ENCODE measurements around the gene DNAJA4.

Gene DNAJA4

GRCh38 chr15:78322243-78322642, 57.9 kb downstream of the DNAJA4 start (continued):
- TF ChIP-seq ZNF639 (tag by site-specific recombination; IDR thresholded peaks at IDR 0.05), result 0 out of 2 replicates have a peak, but pooled peaks have one; percentile 38
- no peak for TF ChIP-seq ZNF23 (tag by site-specific recombination; IDR thresholded peaks at IDR 0.05; ENCODE audit: borderline replicate concordance)
- TF ChIP-seq ZNF513 (tag by site-specific recombination; IDR thresholded peaks at IDR 0.05), result no peak
- peak; percentile 92 for TF ChIP-seq IKZF3 (tag by site-specific recombination; IDR thresholded peaks at IDR 0.05)
- peak; percentile 50 for TF ChIP-seq SP2 (tag by site-specific recombination; IDR thresholded peaks at IDR 0.05)
- peak; percentile 99 for TF ChIP-seq ZNF660 (tag by site-specific recombination; IDR thresholded peaks at IDR 0.05)
- peak; percentile 90; the same call in 1 of the 2 replicates for TF ChIP-seq ZNF24 (tag by site-specific recombination; IDR thresholded peaks at IDR 0.05)
- TF ChIP-seq SP3 (tag by site-specific recombination; IDR thresholded peaks at IDR 0.05), result no peak
- TF ChIP-seq ZBTB6 (tag by site-specific recombination; IDR thresholded peaks at IDR 0.05), result no peak
- TF ChIP-seq SP7 (tag by site-specific recombination; IDR thresholded peaks at IDR 0.05), result peak; percentile 89
- no peak for TF ChIP-seq ZBTB10 (tag by site-specific recombination; IDR thresholded peaks at IDR 0.05)
- TF ChIP-seq ZNF121 (tag by site-specific recombination; IDR thresholded peaks at IDR 0.05), result no peak
- TF ChIP-seq FEZF1 (tag by site-specific recombination; IDR thresholded peaks at IDR 0.05), result peak; percentile 44; the same call in 1 of the 2 replicates
- no peak for TF ChIP-seq ZNF704 (tag by site-specific recombination; IDR thresholded peaks at IDR 0.05)
- TF ChIP-seq ELK4 (IDR thresholded peaks at IDR 0.05; ENCODE audit: borderline replicate concordance, low read depth, low read length), result no peak
- TF ChIP-seq ZNF792 (tag by site-specific recombination; IDR thresholded peaks at IDR 0.05), result no peak
- TF ChIP-seq ZNF488 (tag by site-specific recombination; IDR thresholded peaks at IDR 0.05), result no peak
- TF ChIP-seq ZBTB44 (tag by site-specific recombination; IDR thresholded peaks at IDR 0.05), result no peak
- TF ChIP-seq ZNF391 (tag by site-specific recombination; IDR thresholded peaks at IDR 0.05; ENCODE audit: borderline replicate concordance, low read depth), result no peak
- no peak for TF ChIP-seq BCL11B (tag by site-specific recombination; IDR thresholded peaks at IDR 0.05; ENCODE audit: low read depth)
- no peak for TF ChIP-seq ZNF701 (tag by site-specific recombination; IDR thresholded peaks at IDR 0.05)
- no peak for TF ChIP-seq PRDM6 (tag by site-specific recombination; IDR thresholded peaks at IDR 0.05)
- peak; percentile 68 for TF ChIP-seq ZBTB8A (tag by site-specific recombination; IDR thresholded peaks at IDR 0.05)
- peak; percentile 68 for TF ChIP-seq GLIS1 (tag by site-specific recombination; IDR thresholded peaks at IDR 0.05)
- TF ChIP-seq ZNF501 (tag by site-specific recombination; IDR thresholded peaks at IDR 0.05), result no peak
- TF ChIP-seq ZNF549 (tag by site-specific recombination; IDR thresholded peaks at IDR 0.05), result no peak
- TF ChIP-seq ZNF404 (tag by site-specific recombination; IDR thresholded peaks at IDR 0.05), result no peak
- TF ChIP-seq ZNF514 (tag by site-specific recombination; IDR thresholded peaks at IDR 0.05), result no peak

All from HEK293 (cell line).